Amniotic stem cell (primary cell): ENCODE data around the gene CUX1.
"Not testable (repeated sequence)": the region's sequence is repeated elsewhere in the genome, so short reads cannot be mapped to it uniquely, and the experiment has no call there.

ENCODE experiments used
- DNase-seq: peaks from one replicate; lab custom pipeline; 2025; lab: John Stamatoyannopoulos, UW

Gene CUX1

DNA sequence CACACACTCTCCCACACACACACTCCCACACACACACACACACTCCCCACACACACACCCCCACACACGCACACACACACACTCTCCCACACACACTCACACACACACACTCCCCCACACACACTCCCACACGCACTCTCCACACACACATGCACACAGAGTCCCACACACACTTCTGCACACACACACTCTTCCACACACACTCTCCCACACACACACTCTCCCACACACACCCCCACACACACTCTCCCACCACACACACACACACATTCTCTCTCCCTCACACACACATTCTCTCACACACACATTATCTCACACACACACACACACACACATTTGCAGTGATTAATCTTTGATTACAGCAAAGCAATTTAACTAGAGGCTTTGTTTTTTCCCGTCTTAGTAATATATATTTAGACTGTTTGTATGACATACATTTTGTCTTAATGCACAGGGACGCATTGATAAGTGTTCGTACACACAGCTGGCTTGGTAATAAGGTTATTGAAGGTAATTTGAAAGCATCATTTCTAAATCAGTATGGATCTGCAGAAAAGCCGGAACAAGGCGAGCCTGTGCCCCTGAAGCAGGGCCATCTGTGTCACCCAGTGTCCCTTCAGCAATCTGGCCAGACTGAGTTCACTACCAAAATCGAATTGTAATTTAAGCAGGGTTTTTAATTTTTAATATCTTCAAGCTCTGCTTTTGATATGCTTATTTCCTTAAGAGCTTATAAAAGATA is 399.3 kb downstream of the CUX1 start:
- no peak for DNase-seq

GRCh38 chr7:102220229-102220850 is 402.9 kb downstream of the CUX1 start:
- DNase-seq = no peak

GRCh38 chr7:102220960-102221800 is 403.8 kb downstream of the CUX1 start:
- no peak for DNase-seq

- DNase-seq = no peak
Observed at GRCh38 chr7:102221961-102222360, 404.5 kb downstream of the CUX1 start.

GRCh38 chr7:102222445-102222844 is 405.0 kb downstream of the CUX1 start:
- no peak for DNase-seq

DNA sequence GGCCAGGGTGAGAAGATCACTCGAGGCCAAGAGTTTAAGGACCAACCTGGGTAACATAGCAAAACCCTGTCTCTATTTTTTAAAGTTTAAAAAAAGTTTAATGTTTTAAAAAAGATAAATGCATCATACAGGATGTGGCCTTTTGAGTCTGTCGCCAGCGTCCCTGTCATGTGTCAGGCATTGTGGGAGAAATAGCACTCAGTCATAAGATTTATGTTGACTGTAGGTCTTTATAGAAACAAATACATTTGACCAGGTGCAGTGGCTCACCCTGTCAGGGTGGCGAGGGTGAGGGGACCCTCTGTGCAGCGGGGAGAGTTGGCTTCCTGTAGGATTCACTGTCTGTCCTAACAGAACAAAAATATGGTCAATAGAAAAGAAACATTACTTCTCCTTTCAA is 405.8 kb downstream of the CUX1 start:
- DNase-seq = no peak

- DNase-seq = no peak
Observed at GRCh38 chr7:102225025-102225424, 407.6 kb downstream of the CUX1 start.

- no peak for DNase-seq
Observed at GRCh38 chr7:102227371-102227770, 409.9 kb downstream of the CUX1 start.

GRCh38 chr7:102228935-102229334 is 411.5 kb downstream of the CUX1 start:
- DNase-seq = no peak

DNA sequence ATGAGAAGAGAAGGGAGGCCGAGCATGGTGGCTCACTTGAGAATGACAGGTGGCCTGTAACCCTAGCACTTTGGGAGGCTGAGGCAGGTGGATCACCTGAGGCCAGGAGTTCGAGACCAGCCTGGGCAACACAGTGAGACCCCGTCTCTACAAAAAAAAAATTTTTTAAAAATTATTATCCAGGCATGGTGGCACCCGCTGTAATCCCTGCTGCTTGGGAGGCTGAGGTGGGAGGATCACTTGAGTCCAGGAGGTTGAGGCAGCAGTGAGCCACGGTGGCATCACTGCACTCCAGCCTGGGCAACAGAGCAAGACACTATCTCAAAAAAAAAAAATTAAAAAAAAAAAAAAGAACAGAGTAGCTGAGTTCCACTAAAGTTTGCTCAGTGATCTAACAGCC is 412.7 kb downstream of the CUX1 start:
- not testable (repeated sequence) for DNase-seq

GRCh38 chr7:102230593-102230992 is 413.2 kb downstream of the CUX1 start:
- no peak for DNase-seq

- DNase-seq = no peak
Observed at GRCh38 chr7:102232611-102233286, 415.3 kb downstream of the CUX1 start.

- DNase-seq = no peak
Observed at GRCh38 chr7:102234131-102234530, 416.7 kb downstream of the CUX1 start.

DNA sequence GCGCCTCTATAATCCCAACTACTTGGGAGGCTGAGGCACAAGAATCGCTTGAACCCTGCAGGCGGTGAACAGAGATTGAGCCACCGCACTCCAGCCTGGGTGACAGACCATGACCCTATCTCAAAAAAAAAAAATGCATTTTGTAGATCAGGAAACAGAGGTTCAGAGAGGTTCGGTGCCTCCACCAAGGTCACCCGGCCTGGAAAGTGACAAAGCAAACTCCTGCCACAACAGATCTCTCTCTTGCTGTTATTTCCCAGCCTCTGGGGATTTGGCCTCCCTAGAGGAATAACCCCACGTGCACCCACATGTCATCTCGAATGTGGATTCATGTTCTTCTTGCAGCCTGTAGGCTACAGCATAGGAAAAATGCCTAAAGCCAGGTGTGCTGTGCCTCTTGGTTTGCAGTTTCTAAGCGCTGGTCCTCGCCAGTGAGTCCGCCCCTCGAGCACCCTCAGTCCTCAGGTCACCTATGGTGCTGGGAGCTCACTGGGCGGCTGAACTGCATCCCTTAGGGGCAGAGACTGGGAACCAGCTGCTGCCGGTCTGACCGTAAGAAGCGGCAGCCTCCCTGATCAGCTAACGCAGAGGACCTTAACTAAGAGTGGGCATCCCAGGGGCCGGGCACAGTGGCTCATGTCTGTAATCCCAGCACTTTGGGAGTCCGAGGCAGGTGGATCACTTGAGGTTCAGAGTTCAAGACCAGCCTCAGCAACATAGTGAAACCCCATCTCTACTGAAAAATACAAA is 417.6 kb downstream of the CUX1 start:
- no peak for DNase-seq

DNA sequence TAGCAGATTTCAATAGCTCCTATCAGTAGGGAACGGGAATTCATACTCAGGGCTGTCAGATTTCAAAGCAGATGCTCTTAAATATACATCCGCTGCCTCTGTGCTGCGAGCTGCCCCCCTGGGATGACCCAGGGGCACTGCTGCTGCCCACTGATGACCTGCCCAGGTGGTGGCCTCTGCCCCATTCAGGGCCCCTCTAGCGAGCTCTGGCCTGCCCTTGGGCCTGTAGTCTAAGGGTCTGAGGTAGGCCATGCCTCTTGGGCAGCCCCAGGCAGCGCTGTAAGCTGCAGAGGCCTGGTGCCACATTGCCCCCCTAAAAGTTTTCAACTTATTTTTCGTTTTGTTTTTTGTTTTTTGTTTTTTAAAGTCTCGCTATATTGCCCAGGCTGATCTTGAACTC is 418.7 kb downstream of the CUX1 start:
- no peak for DNase-seq

DNA sequence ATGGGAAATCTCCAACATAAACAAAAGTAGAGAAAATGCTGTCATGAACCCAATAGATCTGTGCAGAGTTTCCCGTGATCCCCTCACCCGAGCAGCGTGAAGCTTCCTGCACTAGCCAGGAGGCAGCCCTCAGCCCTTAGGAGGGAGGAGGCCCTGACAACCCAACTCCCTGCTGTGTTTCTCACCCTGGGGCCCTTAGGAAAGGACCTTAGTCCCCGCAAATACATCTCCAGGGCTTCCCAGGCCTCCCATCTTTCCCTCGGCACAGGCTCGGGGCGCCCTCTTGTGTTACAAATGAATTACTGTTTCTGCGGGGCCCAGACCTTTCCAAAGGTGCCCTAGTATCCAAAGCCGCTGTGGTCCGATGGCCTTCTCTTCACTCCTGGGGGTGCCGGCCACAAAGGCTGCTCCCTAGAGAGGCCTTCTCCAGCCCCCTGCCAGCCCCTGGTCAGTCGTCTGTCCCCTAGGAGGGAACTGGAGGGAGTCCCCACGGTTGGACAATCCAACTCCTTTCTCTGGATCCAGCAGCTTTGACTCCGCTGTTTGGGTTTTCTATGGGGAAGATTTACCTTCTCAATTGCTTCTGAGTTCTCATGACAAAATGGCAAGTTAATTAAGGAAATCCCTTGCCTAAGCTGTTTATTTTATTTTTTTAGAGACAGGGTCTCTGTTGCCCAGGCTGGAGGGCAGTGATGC is 419.3 kb downstream of the CUX1 start:
- no peak for DNase-seq

GRCh38 chr7:102239206-102239820 is 421.9 kb downstream of the CUX1 start:
- DNase-seq = no peak

GRCh38 chr7:102241431-102241830 is 424.0 kb downstream of the CUX1 start:
- no peak for DNase-seq

- DNase-seq = no peak
Observed at GRCh38 chr7:102244601-102245000, 427.2 kb downstream of the CUX1 start.

DNA sequence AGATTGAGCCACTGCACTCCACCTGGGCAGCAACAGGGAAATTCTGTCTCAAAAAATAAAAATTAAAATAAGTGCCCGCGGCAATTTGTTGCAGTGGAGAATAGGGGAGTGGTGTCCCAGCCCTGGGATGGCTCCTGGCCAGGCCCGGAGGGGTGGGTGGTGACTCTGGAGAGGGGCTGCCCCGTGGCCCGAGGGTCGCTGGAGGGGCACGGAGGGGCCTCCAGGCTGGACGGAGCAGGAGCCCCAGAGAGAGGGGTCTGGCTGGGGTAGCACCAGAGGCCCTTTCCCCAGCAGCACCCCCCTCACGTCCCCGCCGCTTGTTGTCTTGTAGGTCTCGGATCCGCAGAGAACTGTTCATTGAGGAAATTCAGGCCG is 430.6 kb downstream of the CUX1 start:
- no peak for DNase-seq
